ENCODE measurements around the gene TMEM161B.

- TF ChIP-seq, protein P1, sequence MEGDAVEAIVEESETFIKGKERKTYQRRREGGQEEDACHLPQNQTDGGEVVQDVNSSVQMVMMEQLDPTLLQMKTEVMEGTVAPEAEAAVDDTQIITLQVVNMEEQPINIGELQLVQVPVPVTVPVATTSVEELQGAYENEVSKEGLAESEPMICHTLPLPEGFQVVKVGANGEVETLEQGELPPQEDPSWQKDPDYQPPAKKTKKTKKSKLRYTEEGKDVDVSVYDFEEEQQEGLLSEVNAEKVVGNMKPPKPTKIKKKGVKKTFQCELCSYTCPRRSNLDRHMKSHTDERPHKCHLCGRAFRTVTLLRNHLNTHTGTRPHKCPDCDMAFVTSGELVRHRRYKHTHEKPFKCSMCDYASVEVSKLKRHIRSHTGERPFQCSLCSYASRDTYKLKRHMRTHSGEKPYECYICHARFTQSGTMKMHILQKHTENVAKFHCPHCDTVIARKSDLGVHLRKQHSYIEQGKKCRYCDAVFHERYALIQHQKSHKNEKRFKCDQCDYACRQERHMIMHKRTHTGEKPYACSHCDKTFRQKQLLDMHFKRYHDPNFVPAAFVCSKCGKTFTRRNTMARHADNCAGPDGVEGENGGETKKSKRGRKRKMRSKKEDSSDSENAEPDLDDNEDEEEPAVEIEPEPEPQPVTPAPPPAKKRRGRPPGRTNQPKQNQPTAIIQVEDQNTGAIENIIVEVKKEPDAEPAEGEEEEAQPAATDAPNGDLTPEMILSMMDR (IDR thresholded peaks at IDR 0.05): no peak
- no peak for TF ChIP-seq POLR2A (IDR thresholded peaks at IDR 0.05)
- TF ChIP-seq EP300 (IDR thresholded peaks at IDR 0.05): no peak
These were observed 123.4 kb downstream of the TMEM161B start for GRCh38 chr5:88145221-88145610.
